HG02623 (cell line): ENCODE results near the gene HM13.
A peak's percentile ranks its signal among the peaks of the same experiment; 100 is the strongest.
"Not testable (repeated sequence)": the region's sequence is repeated elsewhere in the genome, so short reads cannot be mapped to it uniquely, and the experiment has no call there.

ENCODE experiments used
- ATAC-seq: cut with Tn5 transposase; IDR thresholded peaks from one replicate; pipeline ENCODE4 v1.9.1; 2021; ENCODE audit warnings: moderate library complexity; ENCODE audit not compliant: unreplicated experiment

Gene HM13

DNA sequence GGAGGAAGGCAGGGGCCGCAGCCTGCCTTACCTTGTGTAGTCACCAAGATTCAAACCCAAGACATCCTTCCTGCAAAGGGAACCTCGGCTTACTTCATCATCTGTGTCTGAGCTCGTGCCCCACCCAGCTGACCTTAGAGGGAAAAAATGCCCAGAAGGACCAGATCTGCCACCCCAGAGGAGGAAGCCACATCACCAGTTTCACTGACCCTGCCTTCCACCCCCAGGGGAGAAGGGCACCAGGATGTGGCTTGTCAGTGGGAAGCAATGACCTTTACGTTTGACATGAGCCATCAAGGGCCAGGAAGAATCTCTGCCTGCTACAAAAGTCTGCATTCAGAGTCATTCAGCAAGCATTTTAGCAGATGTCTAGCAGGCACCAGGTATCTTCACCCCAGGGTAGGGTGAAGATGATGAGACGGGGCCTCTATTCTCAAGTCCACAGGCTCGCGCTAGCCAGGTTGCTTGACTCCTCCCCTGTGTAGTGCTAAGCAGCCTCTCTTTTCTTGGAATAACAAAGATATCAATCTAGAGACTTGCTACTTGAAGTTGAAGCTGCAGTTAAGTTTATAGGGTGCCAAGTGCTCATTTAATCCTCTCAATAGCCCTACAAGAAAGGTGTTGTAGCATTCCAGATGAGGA lies 28.1 kb downstream of the HM13 start:
- ATAC-seq = no peak

DNA sequence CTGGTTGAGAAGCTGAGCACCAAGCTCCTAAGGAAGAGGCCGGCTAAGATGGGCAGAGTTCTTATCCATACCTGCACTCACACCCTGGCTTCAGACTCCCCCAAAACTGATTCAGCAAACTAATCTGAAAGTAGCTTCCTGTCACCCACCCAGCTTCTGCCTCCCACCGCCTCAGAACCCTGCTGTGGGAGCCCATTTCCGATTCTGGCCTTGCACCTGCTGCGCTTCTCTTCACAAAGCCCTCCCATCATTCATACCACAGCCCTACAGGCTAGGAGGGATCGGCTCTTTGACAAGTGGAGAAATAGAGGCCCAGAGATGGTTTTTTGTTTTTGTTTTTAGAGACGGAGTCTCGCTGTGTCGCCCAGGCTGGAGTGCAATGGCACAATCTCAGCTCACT lies 28.7 kb downstream of the HM13 start:
- no peak for ATAC-seq

DNA sequence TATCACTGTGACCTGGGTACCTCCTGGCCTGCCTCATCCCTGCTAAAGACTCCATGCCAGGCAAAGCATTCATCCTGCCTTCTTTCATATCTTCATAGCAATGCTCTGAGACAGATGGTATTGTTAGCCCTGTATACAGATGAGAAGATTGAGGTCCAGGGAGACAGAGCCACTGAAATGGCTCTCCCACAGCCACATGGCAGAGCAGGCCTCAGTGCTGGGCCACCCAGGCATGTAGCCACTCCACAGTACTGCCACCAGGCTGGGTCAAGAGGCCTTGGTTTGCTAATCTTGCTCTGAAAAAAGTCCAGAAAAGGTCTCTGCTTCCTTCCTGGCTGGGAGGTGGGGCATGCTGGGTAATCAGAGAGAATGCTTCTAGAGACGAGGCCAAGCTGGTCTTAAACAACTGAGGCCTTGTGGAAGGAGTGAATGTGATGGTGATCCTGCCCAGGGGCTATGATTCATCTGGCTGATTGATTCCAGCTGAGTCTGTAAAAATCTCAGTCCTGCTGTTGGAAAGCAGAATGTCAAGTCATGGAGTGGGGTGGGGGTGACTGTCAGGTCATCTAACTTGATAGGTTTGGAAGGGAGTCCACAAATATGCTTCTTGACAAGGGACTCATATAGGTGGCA lies 29.8 kb downstream of the HM13 start:
- no peak for ATAC-seq

DNA sequence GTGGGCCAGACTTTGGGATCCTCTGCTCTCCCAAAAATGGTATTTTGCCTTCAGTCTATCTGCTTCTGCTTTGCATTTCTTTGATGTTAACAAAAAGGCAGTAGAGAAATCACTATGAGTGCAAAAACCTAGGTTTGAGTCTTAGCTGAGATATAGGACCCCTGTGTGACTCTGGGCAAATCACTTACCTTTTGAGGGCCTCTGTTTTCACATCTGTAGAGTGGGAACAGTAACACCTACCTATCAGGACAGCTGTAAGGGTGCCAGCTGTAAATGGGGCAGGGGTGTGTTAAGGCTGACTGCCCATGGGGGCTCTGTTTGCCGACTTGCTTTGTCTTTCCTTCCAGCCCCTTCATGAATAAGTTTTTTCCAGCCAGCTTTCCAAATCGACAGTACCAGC lies 30.4 kb downstream of the HM13 start:
- no peak for ATAC-seq

DNA sequence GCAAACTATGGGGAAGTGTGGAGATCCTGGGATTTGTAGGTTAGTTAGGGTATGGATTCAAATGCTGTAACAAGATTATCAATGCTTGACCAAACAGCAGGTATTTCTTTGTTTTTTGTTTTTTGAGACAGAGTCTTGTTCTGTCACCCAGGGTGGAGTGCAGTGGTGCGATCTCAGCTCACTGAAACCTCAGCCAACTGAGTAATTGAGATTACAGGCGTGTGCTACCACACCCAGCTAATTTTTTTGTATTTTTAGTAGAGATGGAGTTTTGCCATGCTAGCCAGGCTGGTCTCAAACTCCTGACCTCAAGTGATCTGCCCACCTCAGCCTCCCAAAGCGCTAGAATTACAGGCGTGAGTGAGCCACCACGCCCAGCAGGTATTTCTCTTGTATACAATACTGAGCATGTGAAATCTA lies 31.4 kb downstream of the HM13 start:
- not testable (repeated sequence) for ATAC-seq

DNA sequence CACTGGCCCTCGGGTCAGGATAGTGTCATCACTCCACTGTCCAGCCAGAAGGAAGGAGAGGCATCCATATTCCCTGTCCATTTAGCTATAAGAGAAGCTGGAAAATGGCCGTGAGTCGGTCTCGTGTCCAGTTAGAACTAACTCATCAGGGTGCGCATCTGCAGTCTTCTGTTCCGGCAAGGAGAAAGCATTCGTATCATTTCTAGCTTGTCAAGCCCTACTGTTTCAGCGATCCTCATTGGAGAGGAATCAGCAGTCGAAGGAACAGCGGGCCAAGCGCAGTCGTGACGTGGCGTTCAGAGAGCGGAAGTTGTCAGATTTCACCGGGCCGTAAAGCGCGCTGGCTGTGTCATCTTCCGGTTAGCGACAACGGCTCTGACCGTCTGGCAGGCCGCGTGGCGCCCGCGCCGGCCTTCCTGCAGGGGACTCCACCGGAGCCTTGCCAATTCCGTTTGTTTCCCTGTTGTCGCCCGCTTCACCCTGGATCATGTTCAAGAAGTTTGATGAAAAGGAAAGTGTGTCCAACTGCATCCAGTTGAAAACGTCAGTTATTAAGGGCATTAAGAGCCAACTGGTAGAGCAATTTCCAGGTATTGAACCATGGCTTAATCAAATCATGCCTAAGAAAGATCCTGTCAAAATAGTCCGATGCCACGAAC lies 32.9 kb downstream of the HM13 start:
- ATAC-seq = peak; percentile 72

DNA sequence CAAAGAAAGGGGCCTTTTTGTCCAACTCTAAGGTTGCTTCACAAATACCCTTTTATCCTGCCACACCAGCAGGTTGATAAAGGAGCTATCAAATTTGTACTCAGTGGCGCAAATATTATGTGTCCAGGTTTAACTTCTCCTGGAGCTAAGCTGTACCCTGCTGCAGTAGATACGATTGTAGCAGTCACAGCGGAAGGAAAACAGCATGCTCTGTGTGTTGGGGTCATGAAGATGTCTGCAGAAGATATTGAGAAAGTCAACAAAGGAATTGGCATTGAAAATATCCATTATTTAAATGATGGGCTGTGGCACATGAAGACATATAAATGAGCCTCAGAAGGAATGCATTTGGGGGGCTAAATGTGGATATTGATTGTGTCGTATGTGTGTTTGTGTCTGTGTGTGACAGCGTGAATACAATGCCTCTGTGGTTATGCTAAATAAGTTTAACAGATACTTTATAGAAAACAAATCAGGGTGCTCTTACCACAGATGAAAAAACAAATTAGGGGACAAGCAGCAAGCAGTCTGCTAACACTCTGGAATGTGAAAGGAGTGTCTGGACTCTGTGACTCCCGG lies 33.6 kb downstream of the HM13 start:
- ATAC-seq = no peak

DNA sequence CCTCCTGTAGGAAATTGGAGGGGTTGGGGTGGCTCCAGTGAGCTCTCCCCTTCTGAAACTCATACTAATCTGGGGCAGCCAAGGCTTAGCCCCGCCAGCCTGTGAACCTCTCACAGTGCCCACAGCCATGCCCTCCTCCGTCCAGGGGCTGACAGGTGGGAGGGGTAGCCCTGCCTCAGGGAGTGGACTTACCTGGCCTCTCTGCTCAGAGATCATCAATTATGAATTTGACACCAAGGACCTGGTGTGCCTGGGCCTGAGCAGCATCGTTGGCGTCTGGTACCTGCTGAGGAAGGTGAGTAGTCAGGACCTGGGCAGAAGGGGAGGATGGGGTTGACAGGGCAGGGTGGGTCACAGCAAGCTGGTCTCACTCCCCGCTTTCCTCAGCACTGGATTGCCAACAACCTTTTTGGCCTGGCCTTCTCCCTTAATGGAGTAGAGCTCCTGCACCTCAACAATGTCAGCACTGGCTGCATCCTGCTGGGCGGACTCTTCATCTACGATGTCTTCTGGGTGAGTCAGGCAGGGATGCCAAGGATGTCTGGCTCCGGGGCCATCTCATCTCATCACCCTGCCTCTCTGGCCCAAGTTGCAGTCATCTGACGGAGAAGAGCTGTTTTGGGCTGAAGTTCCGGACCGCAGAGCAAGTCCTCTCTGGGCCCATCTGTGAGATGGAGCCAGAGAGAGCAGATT lies 34.7 kb downstream of the HM13 start:
- ATAC-seq = no peak

DNA sequence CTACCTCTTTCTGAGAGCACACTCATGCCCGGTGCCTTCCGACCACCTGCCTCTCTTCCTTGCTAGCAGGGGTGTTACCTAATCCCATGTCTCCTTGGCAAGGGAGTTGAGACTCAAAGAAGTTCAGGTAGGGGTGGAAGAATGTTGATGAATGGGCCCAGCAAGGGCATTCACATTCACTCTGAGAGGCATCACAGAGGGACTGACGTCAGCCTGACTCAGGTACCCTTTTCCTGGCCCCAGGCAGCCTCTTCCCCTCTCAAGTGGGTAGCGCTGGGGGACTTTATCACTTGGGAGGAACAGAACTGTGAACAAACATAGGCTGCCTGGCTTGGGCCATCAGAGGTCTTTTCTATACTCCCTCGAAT lies 35.3 kb downstream of the HM13 start:
- ATAC-seq = no peak

DNA sequence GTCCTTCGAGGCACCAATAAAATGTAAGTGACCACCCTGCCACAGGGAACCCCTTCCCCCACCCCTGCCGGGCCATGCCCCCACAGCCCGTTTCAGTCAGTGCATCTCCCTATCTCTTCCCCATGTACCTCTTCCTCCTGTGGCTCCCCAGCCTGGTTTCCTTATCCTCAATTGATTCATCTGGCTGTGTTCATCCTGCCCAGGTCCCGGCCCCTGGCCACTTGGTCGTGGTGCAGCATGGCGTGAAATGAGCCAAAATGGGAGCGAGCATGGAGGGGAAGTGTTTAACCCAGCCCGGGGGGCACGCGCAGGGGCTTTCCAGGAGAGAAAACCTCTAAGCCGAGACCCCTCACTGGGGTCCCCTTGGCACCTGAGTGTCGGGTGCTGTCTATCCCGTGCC lies 35.9 kb downstream of the HM13 start:
- no peak for ATAC-seq

DNA sequence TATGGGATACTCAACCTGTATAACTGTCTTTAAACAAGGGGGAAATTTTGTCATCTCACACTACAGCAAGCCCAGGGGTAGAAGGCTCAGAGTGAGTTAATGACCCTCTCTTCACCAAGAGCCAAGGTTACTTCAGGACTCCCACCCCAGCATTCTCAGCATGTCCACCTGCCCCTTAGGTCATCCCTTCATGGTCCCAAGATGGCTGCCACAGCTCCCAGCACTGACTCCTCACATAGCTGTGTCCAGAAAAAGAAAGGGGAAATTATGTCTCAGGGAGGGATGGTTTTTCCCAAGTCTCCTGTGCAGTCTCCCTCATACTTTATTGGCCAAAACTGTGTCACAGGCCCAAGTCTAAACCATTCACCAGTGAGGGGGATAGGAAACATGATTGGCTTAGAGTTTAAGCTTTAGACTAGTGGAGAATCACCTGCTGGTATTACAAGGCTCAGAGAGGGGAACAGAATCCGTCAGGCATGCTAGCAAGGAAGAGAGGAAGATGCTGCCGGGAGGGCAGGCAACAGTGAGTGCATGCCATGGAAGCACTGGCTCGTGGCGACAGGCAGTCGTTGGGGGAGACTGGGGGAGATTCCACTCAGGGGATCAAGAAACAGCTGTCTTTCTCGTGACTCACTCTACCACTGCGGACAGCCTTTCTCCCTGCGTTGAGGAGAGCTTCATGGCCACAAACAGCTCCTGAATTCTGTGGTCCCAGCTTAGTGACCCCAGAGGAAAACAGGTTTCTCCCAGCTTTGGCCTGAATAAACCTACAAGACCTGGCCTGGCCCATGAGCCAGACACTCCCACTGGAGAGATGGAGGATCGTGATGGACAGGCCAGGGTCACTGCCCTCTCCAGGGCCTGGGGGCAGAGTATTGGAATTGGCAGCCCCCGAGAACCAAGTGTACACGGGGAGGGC lies 37.2 kb downstream of the HM13 start:
- ATAC-seq = no peak

DNA sequence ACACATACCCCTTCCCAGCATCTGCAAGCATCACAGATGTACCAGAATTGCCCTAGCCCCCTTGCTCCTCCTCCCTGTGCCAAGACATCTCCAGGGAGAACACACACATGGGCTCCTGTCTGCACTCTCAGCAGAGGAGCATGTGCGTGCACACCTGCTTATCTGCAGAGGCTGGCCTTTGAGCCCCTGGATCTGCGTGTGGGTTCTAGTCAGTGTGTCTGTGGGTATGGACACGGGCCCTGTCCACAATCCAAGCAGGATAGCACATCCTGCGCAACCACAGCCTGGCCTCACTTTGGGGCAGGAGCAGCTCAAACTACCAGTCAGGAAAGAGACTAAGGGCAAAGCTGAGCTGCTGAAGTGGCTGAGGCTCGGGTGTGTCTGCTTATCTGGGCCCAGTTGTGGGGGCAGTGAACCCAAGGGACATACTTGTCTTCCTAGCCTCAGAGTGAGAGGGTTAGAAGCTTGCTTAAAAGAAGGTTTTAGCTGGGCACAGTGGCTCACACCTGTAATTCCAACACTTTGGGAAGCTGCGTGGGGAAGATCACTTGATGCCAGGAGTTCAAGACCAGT lies 41.0 kb downstream of the HM13 start:
- ATAC-seq = no peak

DNA sequence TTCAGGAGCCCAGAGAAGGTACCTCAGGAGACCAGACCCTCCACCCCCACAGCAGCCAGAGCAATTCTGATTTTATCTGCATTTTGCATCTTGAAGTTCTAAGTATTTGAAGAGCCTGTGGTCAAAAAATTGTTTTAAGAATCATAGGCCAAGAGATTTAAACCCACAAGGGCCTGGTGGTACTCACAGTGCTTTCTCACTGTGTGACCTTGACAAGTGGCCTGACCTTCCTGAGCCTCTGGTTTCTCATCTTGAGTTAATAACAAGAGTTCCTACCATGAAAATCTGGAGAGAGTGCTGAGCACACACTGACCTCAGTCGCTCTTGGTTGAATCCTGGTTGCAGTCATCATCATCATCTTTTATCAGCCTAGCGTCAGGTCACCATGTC lies 45.5 kb downstream of the HM13 start:
- no peak for ATAC-seq

DNA sequence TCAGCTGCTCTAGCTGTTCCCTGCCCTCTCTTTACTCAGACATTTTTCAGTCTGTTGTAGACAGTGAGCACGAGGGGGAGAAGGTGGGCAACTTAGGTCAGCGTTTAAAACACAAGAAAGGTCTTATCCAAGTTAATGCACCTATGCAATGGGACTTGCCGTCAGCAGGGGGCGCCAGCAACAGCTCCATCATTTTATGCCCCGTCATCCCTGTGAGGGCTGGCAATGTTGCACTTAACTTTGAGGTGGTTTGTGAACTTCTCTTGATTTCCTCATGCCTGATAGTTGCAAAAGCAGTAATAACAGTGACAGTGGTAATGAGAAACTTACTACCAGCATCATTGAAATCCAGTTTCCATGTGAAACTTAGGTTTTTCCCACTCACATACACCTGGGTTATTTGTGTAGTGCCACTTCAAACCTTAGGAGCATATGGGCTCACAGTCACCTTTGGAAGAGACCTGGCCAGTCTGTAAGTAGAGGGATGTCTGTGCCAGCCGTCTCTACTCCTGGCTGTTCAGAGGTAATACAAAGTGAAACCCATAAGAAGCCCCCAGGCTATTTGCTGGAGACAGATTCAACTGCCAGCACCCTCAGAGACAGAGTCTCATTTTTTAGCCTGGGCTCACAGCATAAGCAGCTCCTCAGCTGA lies 46.0 kb downstream of the HM13 start:
- no peak for ATAC-seq

DNA sequence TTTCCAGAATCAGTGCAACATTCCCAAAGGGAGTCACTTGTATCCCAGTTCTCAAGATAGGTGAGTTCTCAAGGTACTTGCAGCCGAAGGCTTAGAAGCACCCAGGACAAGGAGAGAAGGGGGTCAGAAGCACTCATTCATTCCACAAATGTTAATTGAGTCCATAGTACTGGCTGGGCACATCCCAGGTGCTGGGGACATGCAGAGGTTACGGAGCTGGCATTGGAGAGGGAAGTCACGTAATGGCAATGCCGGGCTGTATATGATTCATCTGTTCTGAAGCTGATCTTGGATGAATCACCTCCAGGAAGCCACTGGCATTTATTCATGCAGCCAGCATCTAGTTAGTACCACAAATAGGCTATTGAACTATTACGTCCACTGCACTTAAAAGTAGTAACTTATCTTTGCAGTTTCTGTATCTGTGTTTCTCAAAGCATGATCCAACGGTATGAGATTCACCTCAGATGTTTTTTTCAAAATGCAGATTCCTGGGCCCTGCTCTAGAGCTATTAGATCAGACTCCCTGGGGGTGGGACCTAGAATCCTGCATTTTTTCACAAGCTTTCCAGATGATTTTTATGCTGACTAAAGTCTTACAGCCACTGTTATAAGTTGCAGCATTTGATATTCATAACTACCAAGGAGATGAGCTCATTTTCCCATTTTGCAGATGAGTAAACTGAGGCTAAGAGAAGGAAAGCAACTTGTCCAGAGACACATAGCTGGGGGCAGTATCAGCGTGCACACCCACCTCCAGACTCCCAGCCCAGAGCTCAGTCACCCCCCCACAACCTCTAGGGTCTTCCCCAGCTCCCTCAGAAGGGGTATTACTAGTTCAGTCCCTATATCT lies 46.7 kb downstream of the HM13 start:
- no peak for ATAC-seq

DNA sequence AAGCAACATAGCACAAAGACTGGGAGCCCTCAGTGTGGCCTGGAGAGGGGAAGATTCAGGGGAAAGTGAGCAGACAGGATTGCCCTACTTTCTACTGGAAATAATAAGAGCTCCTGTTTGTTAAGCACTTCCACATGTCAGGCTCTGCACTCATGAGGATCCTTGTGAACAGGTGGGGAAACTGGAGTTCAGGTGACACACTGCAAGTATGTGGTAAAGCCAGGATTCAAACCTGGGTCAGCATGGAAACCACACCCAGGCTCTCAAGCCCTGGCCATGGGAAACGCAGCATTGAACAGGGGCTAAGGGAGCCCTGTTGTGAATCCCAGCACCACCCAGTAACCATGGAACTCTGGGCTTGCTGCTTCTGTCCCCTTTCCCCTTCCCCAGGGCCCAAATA lies 48.0 kb downstream of the HM13 start:
- ATAC-seq = no peak

DNA sequence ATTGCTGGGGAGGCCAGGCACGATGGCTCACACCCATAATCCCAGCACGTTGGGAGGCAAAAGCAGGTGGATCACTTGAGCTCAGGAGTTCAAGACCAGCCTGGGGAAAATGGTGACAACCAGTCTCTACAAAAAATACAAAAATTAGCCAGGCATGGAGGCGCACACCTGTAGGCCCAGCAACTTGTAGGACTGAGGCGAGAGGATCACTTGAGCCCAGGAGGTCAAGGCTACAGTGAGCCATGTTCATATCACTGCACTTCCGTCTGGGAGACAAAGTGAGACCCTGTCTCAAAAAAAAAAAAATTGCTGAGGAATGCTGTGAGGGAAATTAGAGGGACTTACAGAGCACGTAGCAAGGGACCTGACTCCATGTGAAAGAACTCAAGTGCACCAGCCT lies 50.0 kb downstream of the HM13 start:
- no peak for ATAC-seq

DNA sequence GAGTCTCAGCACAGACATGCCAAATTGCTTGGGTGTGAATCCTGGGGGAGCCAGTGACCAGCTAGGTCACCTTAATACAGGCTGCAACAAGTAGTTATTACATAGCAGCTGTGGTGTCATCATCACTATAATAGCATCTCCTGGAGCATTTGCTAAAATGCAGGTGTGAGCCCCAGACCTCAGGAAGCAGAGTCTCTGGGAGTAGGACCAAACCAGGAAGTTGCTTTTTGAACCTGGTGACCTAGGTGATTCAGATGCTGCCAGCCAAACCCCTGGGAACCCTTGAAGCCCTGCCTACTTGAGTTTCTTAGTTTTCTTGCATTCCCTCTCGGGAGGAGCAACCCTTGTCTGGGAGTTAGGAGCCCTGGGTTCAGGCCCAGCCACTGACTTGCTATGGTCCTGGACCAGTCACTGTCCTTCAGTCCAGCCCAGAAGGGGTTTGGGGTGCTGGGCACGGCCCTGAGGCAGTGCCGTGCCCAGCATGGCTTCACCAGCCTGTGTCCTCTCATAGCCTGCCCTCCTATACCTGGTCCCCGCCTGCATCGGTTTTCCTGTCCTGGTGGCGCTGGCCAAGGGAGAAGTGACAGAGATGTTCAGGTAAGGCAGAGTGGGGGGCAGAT lies 51.6 kb downstream of the HM13 start:
- no peak for ATAC-seq

DNA sequence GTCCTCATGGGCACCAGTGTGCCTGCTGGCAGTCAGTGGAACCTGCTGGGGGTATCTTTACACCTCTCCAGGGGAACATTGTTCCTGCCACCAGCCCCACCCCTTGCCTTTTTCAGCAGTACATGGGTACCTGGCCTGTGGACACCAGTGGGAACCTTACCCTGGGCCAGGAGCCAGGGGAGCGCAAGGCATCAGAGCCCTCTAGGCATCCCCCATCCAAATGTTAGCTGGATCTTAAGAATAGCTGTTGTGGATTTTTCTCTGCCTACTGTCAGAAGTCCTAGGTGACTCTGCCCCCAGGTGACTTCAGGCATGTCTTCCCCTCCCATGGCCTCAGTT lies 52.0 kb downstream of the HM13 start:
- ATAC-seq = no peak
